GM12892 (cell line): ENCODE results near the gene CDKL5.

Experiments used
- DNase-seq: peaks from one replicate; pipeline ENCODE4 v3.0.0; 2011; ENCODE audit not compliant: insufficient read length
- FAIRE-seq: peaks from 2 replicates; lab custom pipeline; 2011; peaks lifted over from hg19 to GRCh38; lab: Jason Lieb, UNC
- POLR2A ChIP-seq: IDR thresholded peaks from 2 replicates; pipeline ENCODE4 v1.6.1; 2011; ENCODE audit warnings: low read depth, low read length, control low read depth
- POLR2AphosphoS5 ChIP-seq: IDR thresholded peaks from 2 replicates; pipeline ENCODE4 v1.6.1; 2011; ENCODE audit warnings: low read depth, low read length, control low read depth
- TAF1 ChIP-seq: IDR thresholded peaks from 2 replicates; pipeline ENCODE4 v1.6.1; 2011; ENCODE audit warnings: low read depth, mild to moderate bottlenecking, control low read depth, low read length, borderline replicate concordance

CDKL5 gene

GRCh38 chrX:18548996-18549395 is 123.6 kb downstream of the CDKL5 start:
- DNase-seq: no peak
- no peak for TF ChIP-seq TAF1
- no peak for TF ChIP-seq POLR2A
- no peak for TF ChIP-seq POLR2AphosphoS5
- FAIRE-seq: no peak

- DNase-seq: no peak
- no peak for FAIRE-seq
- no peak for TF ChIP-seq POLR2A
- no peak for TF ChIP-seq POLR2AphosphoS5
- TF ChIP-seq TAF1: no peak
These were observed 124.2 kb downstream of the CDKL5 start for GRCh38 chrX:18549643-18550042.

GRCh38 chrX:18557879-18558278 is 132.5 kb downstream of the CDKL5 start:
- no peak for TF ChIP-seq POLR2AphosphoS5
- no peak for TF ChIP-seq TAF1
- no peak for TF ChIP-seq POLR2A
- DNase-seq: no peak
- FAIRE-seq: no peak

- FAIRE-seq: no peak
- no peak for TF ChIP-seq TAF1
- TF ChIP-seq POLR2A: no peak
- TF ChIP-seq POLR2AphosphoS5: no peak
These were observed 133.4 kb downstream of the CDKL5 start for GRCh38 chrX:18558799-18559198.

GRCh38 chrX:18561020-18561419 is 135.6 kb downstream of the CDKL5 start:
- FAIRE-seq (no peak), DNase-seq (no peak)
- no peak for TF ChIP-seq POLR2AphosphoS5
- TF ChIP-seq POLR2A: no peak
- TF ChIP-seq TAF1: no peak

More at GRCh38 chrX:18558799-18559198, 133.4 kb downstream of the CDKL5 start:
- no peak for DNase-seq

- TF ChIP-seq TAF1 (no peak), POLR2A (no peak), POLR2AphosphoS5 (no peak)
- no peak for DNase-seq
- no peak for FAIRE-seq
These were observed 140.3 kb downstream of the CDKL5 start for GRCh38 chrX:18565727-18566126.

- FAIRE-seq (no peak), DNase-seq (no peak)
- TF ChIP-seq POLR2AphosphoS5: no peak
- TF ChIP-seq POLR2A: no peak
- TF ChIP-seq TAF1: no peak
These were observed 141.3 kb downstream of the CDKL5 start for GRCh38 chrX:18566748-18567147.

- DNase-seq: no peak
- TF ChIP-seq POLR2AphosphoS5 (no peak), TAF1 (no peak), POLR2A (no peak)
- FAIRE-seq: no peak
These were observed 148.1 kb downstream of the CDKL5 start for GRCh38 chrX:18573556-18573955.

GRCh38 chrX:18574591-18574990 is 149.2 kb downstream of the CDKL5 start:
- FAIRE-seq (no peak), DNase-seq (no peak)
- TF ChIP-seq POLR2A (no peak), TAF1 (no peak), POLR2AphosphoS5 (no peak)

GRCh38 chrX:18575744-18576143 is 150.3 kb downstream of the CDKL5 start:
- TF ChIP-seq TAF1 (no peak), POLR2A (no peak), POLR2AphosphoS5 (no peak)
- FAIRE-seq (no peak), DNase-seq (no peak)

- no peak for FAIRE-seq
- no peak for DNase-seq
- TF ChIP-seq POLR2AphosphoS5 (no peak), POLR2A (no peak), TAF1 (no peak)
These were observed 152.0 kb downstream of the CDKL5 start for GRCh38 chrX:18577400-18577799.

- FAIRE-seq: no peak
- TF ChIP-seq TAF1 (no peak), POLR2A (no peak), POLR2AphosphoS5 (no peak)
- DNase-seq: no peak
These were observed 153.1 kb downstream of the CDKL5 start for GRCh38 chrX:18578546-18578945.

- FAIRE-seq (no peak), DNase-seq (no peak)
- TF ChIP-seq POLR2AphosphoS5 (no peak), POLR2A (no peak), TAF1 (no peak)
These were observed 154.1 kb downstream of the CDKL5 start for GRCh38 chrX:18579495-18579894.
